ENCODE data around the gene ACER2.

Gene ACER2

DNA sequence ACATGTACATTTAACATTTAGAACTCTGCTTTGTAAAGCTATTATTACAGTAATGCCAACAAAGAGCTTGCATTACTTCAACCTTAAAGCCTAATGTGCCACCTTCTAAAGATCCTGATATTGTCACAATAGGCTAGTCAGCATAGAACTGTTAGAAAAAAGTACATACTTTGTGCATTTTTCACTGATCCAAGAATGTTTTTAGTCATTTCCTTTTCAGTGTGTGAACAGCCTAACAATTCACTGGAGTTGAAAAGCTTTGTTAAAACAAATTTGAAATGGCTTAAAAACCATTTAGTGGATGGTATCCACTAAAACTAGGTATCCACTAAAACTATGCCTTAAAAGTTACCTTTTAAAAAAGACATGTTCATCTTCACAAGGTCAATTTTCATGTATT lies 33.3 kb upstream of the ACER2 start:
- TF ChIP-seq, protein P1, sequence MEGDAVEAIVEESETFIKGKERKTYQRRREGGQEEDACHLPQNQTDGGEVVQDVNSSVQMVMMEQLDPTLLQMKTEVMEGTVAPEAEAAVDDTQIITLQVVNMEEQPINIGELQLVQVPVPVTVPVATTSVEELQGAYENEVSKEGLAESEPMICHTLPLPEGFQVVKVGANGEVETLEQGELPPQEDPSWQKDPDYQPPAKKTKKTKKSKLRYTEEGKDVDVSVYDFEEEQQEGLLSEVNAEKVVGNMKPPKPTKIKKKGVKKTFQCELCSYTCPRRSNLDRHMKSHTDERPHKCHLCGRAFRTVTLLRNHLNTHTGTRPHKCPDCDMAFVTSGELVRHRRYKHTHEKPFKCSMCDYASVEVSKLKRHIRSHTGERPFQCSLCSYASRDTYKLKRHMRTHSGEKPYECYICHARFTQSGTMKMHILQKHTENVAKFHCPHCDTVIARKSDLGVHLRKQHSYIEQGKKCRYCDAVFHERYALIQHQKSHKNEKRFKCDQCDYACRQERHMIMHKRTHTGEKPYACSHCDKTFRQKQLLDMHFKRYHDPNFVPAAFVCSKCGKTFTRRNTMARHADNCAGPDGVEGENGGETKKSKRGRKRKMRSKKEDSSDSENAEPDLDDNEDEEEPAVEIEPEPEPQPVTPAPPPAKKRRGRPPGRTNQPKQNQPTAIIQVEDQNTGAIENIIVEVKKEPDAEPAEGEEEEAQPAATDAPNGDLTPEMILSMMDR (IDR thresholded peaks at IDR 0.05), result no peak
- Histone ChIP-seq H3K36me3 (peaks cover 57 to 72% (median 59%) of the 10 kb centered on the region in 3 donors), H3K9me3 (no peaks in the 10 kb centered on the region)

GRCh38 chr9:19376931-19377330 lies 31.9 kb upstream of the ACER2 start:
- Histone ChIP-seq H3K9me3 (no peaks in the 10 kb centered on the region), H3K4me3 (no peak overlapping the region), H3K27me3 (no peaks in the 10 kb centered on the region), H3K4me1 (peaks cover 0 to 28% (median 17%) of the 10 kb centered on the region in 4 donors), H3K27ac (no peak overlapping the region), H3K36me3 (peaks cover 47 to 59% (median 51%) of the 10 kb centered on the region in 3 donors)
- intact Hi-C loops (cut with DNase I; ENCODE audit: low total_unique reads), result loop anchor here (10.0 kb wide), 1 partner anchor 272 kb away; the partner anchor contains the start of gene HAUS6
- TF ChIP-seq, protein P1 (IDR thresholded peaks at IDR 0.05), result no peak
- DNase-seq, result no peak

More for the DNA sequence above, 33.3 kb upstream of the ACER2 start:
- no peak for DNase-seq
- intact Hi-C loops (cut with DNase I; ENCODE audit: low total_unique reads), result loop anchor here (10.0 kb wide), 1 partner anchor 271 kb away; the partner anchor contains the start of gene HAUS6
- Histone ChIP-seq H3K27me3 (no peaks in the 10 kb centered on the region), H3K27ac (no peak overlapping the region), H3K4me3 (no peak overlapping the region), H3K4me1 (peaks cover 0 to 28% (median 17%) of the 10 kb centered on the region in 4 donors)

GRCh38 chr9:19378164-19378563 lies 30.6 kb upstream of the ACER2 start:
- Histone ChIP-seq H3K9me3 (no peaks in the 10 kb centered on the region), H3K4me1 (peaks cover 0 to 28% (median 17%) of the 10 kb centered on the region in 4 donors), H3K27me3 (no peaks in the 10 kb centered on the region), H3K36me3 (peaks cover 40 to 49% (median 43%) of the 10 kb centered on the region in 3 donors), H3K4me3 (no peak overlapping the region), H3K27ac (no peak overlapping the region)
- intact Hi-C loops (cut with DNase I; ENCODE audit: low total_unique reads), result loop anchor here (2.0 to 10.0 kb wide), 2 partner anchors 79 to 273 kb away; partner anchors contain the start of gene HAUS6
- DNase-seq, result no peak
- TF ChIP-seq, protein P1 (IDR thresholded peaks at IDR 0.05), result no peak

- no peak for DNase-seq
- no peaks in the 10 kb centered on the region for H3K9me3 ChIP-seq
- peaks cover 0 to 28% (median 17%) of the 10 kb centered on the region in 4 donors for H3K4me1 ChIP-seq
- TF ChIP-seq, protein P1 (IDR thresholded peaks at IDR 0.05), result no peak
- no peaks in the 10 kb centered on the region for H3K27me3 ChIP-seq
- H3K4me3 ChIP-seq, result peak overlapping the region; percentile 61 to 82
- intact Hi-C loops (cut with DNase I; ENCODE audit: low total_unique reads), result loop anchor here (2.0 to 10.0 kb wide), 2 partner anchors 78 to 274 kb away; partner anchors contain the start of gene HAUS6
- peak overlapping the region; percentile 92 to 93 for H3K27ac ChIP-seq
- H3K36me3 ChIP-seq, result peaks cover 40 to 49% (median 43%) of the 10 kb centered on the region in 3 donors
Measured at GRCh38 chr9:19378647-19379046, 30.2 kb upstream of the ACER2 start.

DNA sequence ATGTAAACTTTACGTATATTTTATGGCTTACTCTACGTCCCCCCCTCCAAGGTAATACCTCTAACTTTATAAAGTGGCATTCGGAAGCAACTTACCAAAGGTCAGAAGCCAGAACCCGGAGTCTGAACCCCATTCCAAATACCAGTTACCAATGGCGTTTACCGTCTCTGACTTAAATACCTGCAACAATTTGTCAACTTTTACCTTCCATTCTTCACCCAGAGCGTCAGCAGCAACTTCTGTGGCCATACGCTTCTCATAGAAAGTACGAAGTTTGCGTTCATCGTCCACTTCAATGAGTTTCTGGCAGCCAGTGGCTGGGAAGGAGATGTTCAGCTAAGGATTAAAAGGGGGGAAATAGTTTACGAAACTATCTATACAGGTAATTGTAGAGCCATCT lies 29.5 kb upstream of the ACER2 start:
- H3K27ac ChIP-seq, result peak overlapping the region; percentile 92 to 93
- no peaks in the 10 kb centered on the region for H3K27me3 ChIP-seq
- DNase-seq, result no peak
- H3K36me3 ChIP-seq, result peaks cover 38 to 46% (median 40%) of the 10 kb centered on the region in 3 donors
- intact Hi-C loops (cut with DNase I; ENCODE audit: low total_unique reads), result loop anchor here (2.0 to 10.0 kb wide), 2 partner anchors 78 to 274 kb away; partner anchors contain the start of gene HAUS6
- H3K9me3 ChIP-seq, result no peaks in the 10 kb centered on the region
- peaks cover 0 to 28% (median 17%) of the 10 kb centered on the region in 4 donors for H3K4me1 ChIP-seq
- peak overlapping the region; percentile 61 to 82 for H3K4me3 ChIP-seq
- TF ChIP-seq, protein P1 (IDR thresholded peaks at IDR 0.05), result no peak

Data from tibial artery (tissue), 4 donors.